T-helper 9 cell (primary cell): ENCODE results near the gene RFX1.

Experiments
- DNase-seq: peaks from one replicate; pipeline ENCODE4 v3.0.0-alpha.2; 2020

Gene RFX1

DNA sequence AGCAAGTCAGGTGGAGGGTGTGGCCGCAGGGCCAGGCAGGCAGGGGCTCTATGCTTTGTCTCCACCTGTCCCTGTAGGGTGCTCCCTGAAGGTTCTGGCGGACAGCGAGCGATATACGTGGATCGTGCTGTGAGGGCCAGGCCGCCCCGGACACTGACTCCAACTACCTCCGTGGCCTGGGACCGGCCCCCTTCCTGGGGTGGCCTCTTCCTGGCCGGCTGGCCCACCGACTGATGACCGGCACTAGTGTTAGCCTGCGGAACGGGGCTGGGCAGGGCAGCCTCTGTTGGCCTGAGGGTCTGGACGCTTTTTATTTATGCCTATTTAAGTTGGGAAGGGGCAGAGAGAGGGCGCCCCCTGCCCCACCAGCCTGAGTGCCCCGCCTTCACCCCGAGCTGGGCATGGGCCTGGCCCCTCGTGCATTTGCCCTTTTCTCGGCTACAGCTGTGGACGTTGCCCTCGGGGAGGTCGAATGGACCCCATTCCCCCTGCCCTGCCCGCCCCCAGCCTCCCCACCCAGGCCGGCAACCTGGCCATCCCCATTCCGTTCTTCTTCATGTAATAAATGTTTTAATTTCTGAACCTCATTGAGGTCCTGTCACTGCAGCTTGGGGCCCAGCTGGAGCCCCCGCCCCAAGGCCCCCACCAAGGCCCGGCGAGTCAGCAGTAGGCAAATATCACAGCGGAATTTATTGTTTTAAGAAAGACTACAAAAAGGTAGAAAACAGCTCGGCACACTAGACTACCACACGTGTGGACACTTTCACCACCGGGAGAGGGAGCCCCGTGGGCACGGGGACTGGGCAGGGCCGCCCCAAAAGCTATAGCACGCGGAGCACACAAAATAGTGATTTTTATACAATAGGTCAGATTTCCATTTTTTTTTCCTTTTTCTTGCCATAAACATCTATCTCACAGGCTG is 45.0 kb downstream of the RFX1 start:
- no peak for DNase-seq

DNA sequence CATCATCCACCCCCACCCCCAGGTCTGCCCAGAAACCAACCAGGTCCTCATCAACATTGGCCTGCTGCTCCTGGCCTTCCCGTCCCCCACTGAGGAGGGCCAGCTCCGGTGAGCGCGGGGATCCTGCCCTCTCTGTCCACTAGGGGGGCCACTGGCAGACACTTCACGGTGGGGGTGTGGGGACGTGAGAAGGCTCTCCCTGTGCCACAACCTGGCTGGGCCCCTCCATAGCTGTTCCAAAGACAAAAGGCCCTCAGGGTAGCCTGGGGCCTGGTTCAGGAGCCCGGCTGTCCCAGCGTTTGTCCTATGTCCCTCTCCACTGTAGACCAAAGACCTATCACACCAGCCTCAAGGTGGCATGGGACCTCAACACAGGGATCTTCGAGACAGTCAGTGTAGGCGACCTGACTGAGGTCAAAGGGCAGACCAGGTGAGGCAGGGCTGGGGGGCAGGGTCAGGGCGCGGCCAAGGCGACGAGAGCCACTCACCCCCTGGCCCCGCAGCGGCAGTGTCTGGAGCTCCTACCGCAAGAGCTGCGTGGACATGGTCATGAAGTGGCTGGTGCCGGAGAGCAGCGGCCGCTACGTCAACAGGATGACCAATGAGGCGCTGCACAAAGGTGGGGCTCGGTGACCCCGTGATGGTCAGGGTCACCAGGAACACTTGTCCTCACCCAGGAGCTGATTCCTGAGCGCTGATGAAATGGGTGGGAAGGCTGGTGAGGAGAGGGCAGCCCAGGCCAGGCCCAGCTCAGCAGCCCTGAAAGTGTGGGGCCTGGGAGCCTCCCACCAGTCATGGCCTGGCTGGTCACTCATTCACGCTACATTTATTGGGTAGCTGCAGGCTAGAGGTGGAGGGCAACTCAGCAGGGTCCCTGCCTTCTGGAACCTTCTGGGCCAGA is 45.9 kb downstream of the RFX1 start:
- no peak for DNase-seq

DNA sequence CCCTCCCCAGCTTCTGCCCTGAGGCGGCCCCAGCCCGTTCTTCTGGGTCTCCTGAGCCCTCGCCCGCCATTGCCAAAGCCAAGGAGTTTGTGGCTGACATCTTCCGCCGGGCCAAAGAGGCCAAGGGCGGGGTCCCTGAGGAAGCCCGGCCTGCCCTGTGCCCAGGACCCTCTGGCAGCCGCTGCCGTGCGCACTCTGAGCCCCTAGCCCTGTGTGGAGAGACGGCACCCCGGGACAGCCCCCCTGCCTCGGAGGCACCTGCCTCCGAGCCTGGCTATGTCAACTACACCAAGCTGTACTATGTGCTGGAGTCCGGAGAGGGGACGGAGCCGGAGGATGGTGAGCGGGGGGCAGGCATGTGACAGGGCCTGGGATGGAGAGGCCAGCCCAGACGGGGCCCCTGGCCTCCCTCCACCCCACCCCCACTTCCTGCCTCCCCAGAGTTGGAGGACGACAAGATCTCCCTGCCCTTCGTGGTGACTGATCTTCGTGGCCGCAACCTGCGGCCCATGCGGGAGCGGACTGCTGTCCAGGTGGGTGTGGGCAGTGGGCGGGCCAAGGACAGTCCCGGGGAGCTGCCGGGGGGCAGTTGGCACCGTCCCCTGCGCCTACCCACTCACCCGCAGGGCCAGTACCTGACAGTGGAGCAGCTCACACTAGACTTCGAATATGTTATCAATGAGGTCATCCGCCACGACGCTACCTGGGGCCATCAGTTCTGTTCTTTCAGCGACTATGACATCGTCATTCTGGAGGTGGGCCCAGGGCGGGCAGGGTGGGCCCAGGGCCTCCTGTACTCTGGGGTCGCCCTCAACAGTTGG is 46.8 kb downstream of the RFX1 start:
- no peak for DNase-seq

DNA sequence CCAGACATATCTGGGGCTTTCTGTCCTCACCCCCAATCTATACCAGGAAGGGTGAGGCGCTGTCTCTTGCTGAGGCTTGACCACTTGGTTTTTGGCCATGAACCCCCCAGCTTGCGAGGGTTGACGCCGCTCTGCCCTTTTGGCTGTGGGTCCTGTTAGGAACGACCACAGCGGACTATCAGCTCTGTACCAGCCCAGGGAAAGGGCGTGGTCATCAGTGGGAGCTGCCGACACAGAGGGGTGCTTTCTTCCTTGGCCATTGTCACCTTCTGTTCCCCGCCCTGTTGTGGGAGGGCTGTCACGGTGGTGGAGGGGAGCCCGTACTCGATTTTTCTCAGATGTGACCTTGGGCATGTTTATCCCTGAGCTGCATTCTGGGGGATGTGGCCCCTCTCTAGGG is 48.1 kb downstream of the RFX1 start:
- no peak for DNase-seq

DNA sequence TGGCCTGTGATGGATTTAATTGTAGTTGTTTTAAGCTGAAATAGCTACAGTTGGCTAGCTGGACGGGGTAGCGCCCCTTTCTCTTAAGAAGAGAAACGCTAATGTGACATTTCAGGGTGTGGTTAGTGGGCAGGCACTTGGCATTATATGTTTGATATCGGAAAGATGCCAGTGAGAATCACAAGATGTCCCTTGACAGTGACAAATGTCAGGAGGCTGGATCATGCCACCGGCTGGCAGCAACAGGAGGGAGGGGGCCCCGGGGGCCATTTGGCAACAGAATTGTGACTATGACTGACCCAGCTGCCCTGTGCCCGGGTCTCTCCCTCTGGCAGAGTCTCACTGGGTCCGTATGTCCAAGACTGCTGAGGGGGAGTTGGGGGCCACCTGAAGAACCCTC is 49.1 kb downstream of the RFX1 start:
- DNase-seq, result no peak

DNA sequence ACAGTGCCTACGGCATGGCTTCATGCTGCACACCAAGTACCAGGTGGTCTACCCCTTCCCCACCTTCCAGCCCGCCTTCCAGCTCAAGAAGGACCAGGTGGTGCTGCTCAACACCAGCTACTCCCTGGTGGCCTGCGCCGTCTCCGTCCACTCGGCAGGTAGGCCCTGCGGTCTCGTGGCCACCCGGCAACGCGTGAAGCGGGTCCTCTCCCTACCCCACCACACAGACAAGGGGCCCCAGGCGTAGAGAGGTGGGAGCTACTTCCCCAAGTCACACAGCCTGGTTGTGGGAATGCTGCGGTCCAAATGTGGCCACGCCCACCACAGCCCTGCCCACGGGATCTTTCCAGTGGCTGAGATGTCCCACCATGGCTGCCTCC is 49.8 kb downstream of the RFX1 start:
- no peak for DNase-seq

DNA sequence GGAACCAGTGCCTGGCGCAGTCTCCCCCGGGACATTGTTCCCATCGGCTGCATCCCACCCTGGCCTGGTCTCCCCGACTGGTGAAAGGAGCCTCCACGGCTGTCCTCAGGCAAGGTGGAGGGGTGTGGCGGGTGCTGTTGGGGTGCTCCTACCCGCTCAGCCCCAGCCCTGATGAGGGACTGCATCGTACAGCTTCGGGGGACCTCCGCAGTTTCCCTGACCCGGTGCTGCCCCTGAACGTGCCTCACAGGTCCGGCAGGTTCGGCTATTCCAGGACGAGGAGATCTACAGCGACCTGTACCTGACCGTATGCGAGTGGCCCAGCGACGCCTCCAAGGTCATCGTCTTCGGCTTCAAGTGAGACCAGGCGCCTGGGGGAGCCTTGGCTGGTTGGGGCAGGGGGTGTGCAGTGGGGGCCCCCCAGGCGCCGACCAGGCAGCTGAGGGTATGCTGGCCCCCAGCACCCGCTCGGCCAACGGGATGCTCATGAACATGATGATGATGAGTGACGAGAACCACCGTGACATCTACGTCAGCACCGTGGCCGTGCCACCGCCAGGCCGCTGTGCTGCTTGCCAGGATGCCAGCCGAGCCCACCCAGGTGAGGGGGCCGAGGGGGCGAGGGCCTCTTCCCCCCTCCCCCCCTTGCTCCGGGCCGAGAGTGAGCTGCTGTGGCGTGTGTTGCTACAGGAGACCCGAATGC is 50.3 kb downstream of the RFX1 start:
- no peak for DNase-seq

DNA sequence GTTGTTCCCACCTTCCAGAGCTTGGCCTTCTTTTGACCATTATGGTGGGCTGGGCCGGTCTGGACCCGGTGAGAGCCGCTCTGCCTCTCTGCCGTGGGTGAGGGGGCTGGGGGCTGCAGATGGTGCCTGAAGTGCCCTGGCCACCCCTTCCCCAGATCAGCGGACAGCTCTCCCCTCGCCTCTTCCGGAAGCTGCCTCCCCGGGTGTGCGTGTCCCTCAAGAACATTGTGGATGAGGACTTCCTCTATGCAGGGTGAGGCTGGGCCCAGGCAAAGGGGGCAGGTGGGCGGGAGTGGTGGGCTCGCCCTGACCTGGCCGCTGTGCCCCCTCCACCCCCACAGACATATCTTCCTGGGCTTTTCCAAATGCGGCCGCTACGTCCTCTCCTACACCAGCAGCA is 51.9 kb downstream of the RFX1 start:
- no peak for DNase-seq

DNA sequence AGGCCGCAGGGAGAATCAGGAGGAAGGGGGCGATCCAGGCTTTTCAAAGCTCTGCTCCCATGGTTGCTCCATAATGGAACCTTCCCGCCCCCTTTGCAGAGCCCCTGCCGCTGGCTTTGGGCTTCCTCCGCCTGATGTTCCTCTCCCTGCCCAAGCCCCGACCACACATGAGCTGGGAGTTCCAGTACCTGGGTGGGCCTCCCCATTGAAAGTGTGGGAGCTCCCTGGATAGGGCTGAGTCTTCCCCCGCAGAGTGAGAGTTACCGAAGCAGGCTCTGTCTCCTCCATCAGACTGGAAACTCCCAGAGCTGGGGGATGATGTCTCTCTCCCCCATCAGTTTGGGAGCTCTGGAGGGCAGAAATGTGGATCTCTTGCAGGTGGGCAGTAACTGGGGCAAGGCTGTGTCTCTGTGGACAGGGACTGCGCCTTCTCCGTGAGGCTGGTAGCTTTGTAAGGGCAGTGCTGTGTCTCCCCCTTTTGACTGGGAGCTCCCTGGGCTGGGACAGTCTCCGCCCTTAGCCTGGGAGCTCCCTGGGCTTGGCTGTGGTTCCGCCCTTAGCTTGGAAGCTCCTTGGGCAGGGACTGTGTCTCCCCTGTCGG is 53.1 kb downstream of the RFX1 start:
- no peak for DNase-seq

DNA sequence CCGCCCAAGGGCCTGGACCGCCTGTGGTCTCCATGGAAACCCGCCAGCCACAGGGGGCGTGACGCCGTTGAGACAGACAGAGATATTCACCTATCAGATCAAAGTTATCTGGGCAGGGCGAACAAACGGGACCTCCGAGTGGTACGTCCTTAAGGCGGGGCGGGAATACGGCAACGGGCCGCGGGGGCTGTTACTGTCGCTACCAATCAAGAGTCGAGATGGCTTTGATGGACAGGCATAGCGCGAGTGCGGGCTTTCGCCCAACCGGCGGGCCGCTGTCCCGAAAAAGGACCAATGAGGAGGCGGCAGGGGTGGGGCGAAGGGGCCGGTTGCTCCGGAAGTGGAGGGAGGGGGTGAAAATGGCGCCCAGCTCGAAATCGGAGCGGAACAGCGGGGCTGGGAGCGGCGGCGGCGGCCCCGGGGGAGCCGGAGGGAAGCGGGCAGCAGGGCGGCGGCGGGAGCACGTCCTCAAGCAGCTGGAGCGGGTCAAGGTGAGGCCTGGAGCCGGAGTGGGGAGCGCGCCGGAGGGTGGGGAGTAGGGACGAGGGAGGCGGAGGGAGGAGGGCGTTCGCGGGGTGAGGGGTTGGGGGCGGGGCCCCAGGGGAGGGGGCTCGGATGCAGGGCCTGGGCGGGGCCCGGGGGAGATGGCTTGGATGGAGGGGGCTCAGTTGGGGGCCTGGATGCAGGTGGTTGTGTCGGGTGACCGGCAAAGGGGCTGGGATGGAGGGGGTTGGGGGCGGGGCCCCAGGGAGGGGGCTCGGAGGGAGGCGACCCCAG is 53.8 kb downstream of the RFX1 start, which contains the start of gene DCAF15:
Gene DCAF15, plus strand, starts transcription at position 356 of the 777 bp plus-strand sequence. Its CDS starts 4 bp downstream, at position 360.
- DNase-seq, result peak; percentile 96

DNA sequence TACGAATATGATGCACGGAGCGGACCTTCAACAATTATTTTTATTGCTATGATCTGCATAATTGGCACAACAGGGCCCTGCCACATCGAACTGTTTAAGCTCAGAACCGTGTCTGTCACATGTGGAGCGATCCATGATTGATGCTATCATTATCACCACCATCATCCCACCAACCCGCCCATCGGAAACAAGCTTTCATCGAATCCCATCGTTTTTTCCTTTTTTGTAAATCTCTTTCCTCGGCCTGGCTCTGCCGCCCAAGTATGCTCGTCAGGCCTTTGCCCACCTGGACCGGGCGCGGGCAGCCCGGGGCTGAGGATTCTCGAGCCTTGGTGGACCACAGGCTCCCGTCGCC is 54.3 kb downstream of the RFX1 start:
- DNase-seq, result no peak

DNA sequence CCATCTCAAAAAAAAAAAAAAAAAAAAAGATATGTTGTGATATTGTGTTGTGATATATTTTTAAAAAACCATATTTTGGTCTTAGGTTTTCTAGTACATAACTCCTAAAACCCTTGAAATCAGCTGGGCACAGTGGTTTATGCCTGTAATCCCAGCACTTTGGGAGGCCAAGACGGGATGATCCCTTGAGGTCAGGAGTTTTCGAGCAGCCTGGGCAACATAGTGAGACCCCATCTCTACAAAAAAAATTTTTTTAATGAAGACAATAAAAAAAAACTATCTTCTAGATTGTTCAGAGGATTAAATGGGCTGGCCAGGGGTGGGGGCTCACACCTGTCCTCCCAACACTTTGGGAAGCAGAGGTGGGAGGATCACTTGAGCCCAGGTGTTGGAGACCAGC is 55.1 kb downstream of the RFX1 start:
- DNase-seq, result no peak

DNA sequence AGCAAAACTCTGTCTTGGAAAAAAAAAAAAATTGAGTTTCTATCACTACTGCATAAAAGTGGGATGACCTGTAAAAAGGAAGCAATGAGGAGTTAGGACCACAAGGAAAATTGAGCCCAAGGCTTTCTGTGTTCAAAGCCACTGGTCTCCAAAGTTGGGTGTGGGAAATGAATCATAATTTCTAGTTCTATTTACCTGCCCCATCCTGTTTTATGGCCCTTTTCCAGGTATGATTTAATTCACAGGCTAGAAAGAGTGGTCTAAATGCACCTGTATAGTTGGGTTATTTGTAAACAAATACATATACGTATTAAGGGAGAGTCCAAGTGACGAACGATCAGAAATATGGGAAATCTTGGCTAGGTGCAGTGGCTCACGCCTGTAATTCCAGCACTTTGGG is 59.7 kb downstream of the RFX1 start:
- no peak for DNase-seq

DNA sequence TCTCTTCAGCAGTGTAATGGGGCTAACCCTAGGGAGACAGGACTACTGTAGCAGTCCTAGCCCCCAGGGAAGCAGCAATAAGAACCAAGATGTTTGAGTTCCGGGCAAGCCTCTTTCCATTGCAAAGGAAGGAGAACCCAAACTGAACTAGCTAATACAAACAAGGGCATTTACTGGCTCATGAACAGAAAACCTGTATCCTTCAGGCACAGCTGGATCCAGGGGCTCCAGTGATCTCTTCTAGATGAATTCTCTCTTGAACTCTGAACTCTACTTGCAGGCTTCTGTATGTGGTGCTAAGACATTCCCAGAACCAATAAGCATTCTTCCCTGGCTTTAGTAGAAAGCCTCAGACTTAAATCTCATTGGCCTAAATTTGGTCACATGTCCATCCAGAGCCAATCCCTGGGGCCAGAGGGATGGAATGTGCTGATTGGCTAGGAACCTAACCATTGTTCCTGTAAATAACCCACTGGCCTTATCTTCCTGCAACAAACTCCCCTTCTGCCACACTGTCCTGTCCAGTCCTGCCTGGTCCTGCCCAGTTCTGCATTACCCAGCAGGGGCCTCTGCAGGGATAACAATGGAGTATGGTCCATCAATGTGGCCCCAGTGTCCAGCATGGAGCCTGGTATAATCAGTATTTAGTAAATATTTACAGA is 64.0 kb downstream of the RFX1 start:
- no peak for DNase-seq

DNA sequence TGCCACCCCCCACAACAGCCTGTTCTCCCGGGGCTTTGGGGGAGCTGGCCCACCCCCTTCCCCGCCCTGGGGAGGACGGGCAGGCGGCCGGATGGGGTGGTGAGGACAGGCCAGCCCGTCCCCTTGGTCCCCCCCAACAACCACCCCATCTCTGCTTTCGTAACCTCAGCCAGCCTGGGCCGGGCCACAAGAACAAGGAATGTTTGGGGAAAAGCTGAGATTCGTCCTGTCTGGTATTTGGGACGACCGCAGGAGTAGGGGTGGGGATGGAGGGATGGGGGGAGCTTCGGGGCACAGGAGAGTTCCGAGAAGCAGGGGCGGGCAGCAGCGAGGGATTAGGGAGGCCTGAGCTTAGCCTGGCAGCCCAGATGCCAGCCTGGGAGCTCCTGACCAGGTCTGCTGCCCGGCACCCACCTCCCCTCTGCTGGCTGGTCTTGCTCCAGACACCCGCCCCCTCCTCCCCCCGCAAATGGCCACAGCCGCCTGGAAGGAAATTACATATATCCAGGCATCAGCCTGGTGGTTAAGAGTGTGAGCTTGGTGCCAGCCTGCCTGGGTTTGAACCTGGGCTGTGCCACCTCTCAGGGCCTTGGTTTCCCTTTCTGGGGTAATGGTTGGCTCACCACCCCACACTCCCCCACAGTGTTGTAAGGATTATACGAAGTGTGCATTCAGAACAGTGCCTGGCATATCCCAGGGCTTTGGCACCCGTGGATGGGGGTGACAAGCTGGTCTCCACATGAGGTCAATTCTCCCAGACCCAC is 67.6 kb downstream of the RFX1 start, which contains the start of gene PODNL1:
Gene PODNL1, minus strand, starts transcription at position 117 of the 764 bp plus-strand sequence. CDS start 236 bp downstream, outside the sequence.
- no peak for DNase-seq

DNA sequence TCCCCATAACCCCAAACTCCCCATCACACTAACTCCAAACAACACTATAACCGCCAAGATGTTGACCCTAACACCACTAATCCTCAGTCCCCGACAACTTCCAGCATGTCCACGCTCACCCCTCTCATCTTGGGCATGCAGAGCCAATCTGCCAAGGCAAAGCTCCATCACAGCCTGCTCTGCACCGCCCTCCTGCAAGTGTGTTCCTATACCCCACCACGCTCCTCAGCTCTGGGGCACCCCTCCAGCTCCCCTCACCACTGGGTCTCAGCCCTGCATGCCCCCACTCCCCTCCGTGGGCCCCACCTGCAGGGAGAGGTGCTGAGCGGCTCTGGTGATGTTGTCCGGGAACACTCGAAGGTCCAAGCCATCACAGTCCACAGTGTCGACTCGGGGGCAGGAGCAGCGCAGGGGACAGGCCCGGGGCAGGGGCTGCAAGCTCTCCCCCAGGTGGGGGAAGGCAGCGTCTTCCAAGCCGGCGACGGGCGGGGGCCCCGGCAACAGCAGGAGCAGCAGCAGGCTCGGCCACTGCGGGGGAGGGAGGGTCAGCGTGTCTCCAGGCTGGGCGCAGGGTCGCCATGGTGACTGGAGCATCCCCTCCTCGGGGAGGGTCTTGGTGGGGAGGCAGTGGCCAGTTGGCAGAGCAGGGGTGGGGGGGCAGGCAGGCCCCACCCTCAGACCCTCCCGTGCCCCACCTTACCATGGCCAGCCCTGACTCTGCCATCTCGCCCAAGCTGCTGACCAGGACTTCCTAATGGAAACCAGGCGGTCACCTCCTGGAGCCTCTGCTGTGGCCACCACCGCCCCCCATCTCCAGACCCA is 68.4 kb downstream of the RFX1 start:
- DNase-seq, result no peak

DNA sequence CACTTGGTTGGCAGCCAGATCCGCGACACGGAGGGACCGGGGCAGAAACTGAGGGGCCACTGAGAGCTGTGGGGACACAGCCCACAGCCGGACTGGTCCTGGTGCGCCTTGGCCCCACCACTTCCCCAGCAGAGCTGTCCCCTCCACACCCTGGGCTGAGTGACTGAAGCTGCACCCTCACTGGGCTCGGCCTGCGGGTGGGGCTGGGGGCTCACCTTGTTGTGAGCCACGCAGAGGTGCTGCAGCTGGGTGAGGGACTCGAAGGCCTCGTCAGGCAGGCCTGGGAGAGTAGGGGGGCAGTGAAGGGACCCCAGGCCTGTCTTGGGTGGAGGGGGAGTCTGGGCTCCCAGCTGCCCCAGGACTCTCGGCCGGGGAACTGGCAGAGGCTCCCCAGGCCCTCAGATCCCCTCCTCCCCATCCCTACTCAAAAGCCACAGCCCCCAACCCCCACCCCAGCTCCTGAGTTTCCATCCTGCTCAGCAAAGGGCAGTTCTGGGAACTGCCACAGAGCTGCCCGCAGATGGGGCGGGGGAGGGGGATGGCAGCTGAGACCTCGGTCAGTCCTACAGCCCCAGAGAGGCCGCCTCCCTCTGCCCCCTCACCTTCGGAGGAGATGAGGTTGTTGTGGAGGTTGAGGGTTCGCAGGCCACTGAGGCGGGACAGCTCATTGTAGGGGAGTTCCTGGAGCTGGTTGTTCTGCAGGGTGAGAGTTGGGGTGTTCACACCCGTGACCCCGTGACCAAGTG is 70.2 kb downstream of the RFX1 start:
- DNase-seq, result no peak

DNA sequence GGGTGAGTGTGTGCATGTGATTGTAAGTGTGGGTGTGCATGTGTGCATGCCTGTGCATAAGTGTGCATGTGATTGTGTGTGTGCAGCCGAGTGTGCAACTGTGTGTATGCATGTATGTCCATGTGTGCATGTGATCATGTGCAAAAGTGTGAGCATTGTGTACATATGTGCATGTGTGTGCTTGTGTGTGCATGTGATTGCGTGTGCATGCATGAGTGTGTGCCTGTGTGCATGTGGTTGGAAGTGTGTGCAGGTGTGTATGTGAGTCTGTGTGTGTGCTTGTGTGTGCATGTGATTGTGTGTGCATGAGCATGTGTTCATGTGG is 71.4 kb downstream of the RFX1 start:
- no peak for DNase-seq
